HG02588 (cell line): ENCODE measurements around the gene MCAM.

ENCODE experiments used
- ATAC-seq: cut with Tn5 transposase; IDR thresholded peaks from one replicate; pipeline ENCODE4 v1.9.1; 2021; ENCODE audit warnings: mild to moderate bottlenecking, moderate library complexity; ENCODE audit not compliant: unreplicated experiment

The MCAM gene

GRCh38 chr11:119309953-119310681, 6.8 kb downstream of the MCAM start:
- ATAC-seq = no peak

- ATAC-seq = no peak
These were observed 7.5 kb downstream of the MCAM start for GRCh38 chr11:119309411-119309810.

GRCh38 chr11:119307974-119308373, 9.0 kb downstream of the MCAM start:
- ATAC-seq = no peak

- ATAC-seq = no peak
These were observed 9.7 kb downstream of the MCAM start for GRCh38 chr11:119307219-119307618.

- no peak for ATAC-seq
These were observed 10.5 kb downstream of the MCAM start for GRCh38 chr11:119306373-119306890.

GRCh38 chr11:119305556-119306372, 11.2 kb downstream of the MCAM start:
- ATAC-seq = no peak

- ATAC-seq = no peak
These were observed 13.7 kb downstream of the MCAM start for GRCh38 chr11:119303227-119303718.

GRCh38 chr11:119300198-119300964, 16.5 kb downstream of the MCAM start:
- no peak for ATAC-seq

GRCh38 chr11:119299416-119299815, 17.5 kb downstream of the MCAM start:
- ATAC-seq = no peak

GRCh38 chr11:119298726-119299125, 18.2 kb downstream of the MCAM start:
- ATAC-seq = no peak

- ATAC-seq = no peak
These were observed 19.0 kb downstream of the MCAM start for GRCh38 chr11:119297938-119298337.

- ATAC-seq = no peak
These were observed 21.8 kb downstream of the MCAM start for GRCh38 chr11:119295178-119295577.

GRCh38 chr11:119293461-119293860, 23.5 kb downstream of the MCAM start:
- ATAC-seq = no peak

GRCh38 chr11:119290894-119291497, 25.9 kb downstream of the MCAM start:
- no peak for ATAC-seq

GRCh38 chr11:119288219-119288618, 28.7 kb downstream of the MCAM start:
- no peak for ATAC-seq

GRCh38 chr11:119285431-119285830, 31.5 kb downstream of the MCAM start:
- ATAC-seq = no peak

GRCh38 chr11:119284344-119285157, 32.4 kb downstream of the MCAM start:
- ATAC-seq = no peak

GRCh38 chr11:119282495-119282894, 34.4 kb downstream of the MCAM start:
- no peak for ATAC-seq

- no peak for ATAC-seq
These were observed 39.3 kb downstream of the MCAM start for GRCh38 chr11:119277660-119278059.

- ATAC-seq = no peak
These were observed 43.2 kb downstream of the MCAM start for GRCh38 chr11:119273721-119274120.
